Suprapubic skin (tissue), 4 donors: ENCODE data around the gene JAZF1. TPM values are rescaled to one million over a fixed set of nuclear protein-coding genes. Genes with fewer than 3 reads are reported as not detected.

Source experiments
- DNase-seq, 2 donors: peaks; one replicate each; pipeline ENCODE4 v3.0.0-alpha.2; 2019; ENCODE audit warnings: low spot score in 2 of 2
- H3K27ac ChIP-seq: fragments of 200-600 bp; sonication (generic); one replicate; pipeline ENCODE4 v1.5.1; 2019
- H3K27me3 ChIP-seq: fragments of 200-600 bp; sonication (generic); one replicate; pipeline ENCODE4 v1.5.1; 2019
- H3K36me3 ChIP-seq: fragments of 200-600 bp; sonication (generic); one replicate; pipeline ENCODE4 v1.5.1; 2019
- H3K4me1 ChIP-seq: fragments of 200-600 bp; sonication (generic); one replicate; pipeline ENCODE4 v1.5.1; 2019
- H3K4me3 ChIP-seq: fragments of 200-600 bp; sonication (generic); one replicate; pipeline ENCODE4 v1.5.1; 2019; ENCODE audit warnings: mild to moderate bottlenecking
- H3K9me3 ChIP-seq: fragments of 200-600 bp; sonication (generic); one replicate; pipeline ENCODE4 v1.5.1; 2019
- CTCF ChIP-seq, 2 donors: fragments of 200-600 bp in 1 of 2; fragments of 450-650 bp in 1 of 2; sonication (generic) in 1 of 2; IDR thresholded peaks; one replicate each; pipeline ENCODE4 v1.5.1; 2016 to 2019; ENCODE audit warnings: antibody characterized with exemption in 2 of 2, mild to moderate bottlenecking in 1 of 2, moderate library complexity in 1 of 2
- EP300 ChIP-seq: sonication (generic); formaldehyde crosslinking; IDR thresholded peaks from one replicate; pipeline ENCODE4 v1.6.1; 2017; ENCODE audit warnings: antibody characterized with exemption
- POLR2A ChIP-seq, 2 donors: fragments of 450-650 bp; IDR thresholded peaks; one replicate each; pipeline ENCODE4 v1.6.1; 2017; ENCODE audit warnings: antibody characterized with exemption in 2 of 2, mild to moderate bottlenecking in 2 of 2, moderate library complexity in 2 of 2
- POLR2AphosphoS5 ChIP-seq, 3 donors: sonication (generic); formaldehyde crosslinking; IDR thresholded peaks; one replicate each; pipeline ENCODE4 v1.6.1; 2017; ENCODE audit warnings: antibody characterized with exemption in 3 of 3
- WGBS: methylation state at CpG from one replicate; pipeline ENCODE4 v1.1.5; 2018; 5-methylcytosine and 5-hydroxymethylcytosine counted together
- total RNA-seq, 4 donors: library from RNA; depleted of rRNA; stranded (reverse); fragments of >200 nt; gene quantifications; one replicate each; pipeline ENCODE4 v1.1.0, GENCODE V29; 2016

Gene JAZF1
- total RNA-seq, 4 donors from 2014 or later: 5.0 to 8.4 (median 7.4) TPM

- no peak overlapping the region for H3K27ac ChIP-seq
- 88% methylated on average over 6 of the region's 6 CpGs for WGBS
- H3K4me3 ChIP-seq: no peak overlapping the region
- peaks cover 21% of the 10 kb centered on the region for H3K4me1 ChIP-seq
- H3K9me3 ChIP-seq: no peaks in the 10 kb centered on the region
- TF ChIP-seq CTCF (IDR thresholded peaks at IDR 0.05): no peak
- TF ChIP-seq EP300: no peak
- TF ChIP-seq POLR2AphosphoS5 (IDR thresholded peaks at IDR 0.05): no peak
- no peak for TF ChIP-seq POLR2A (IDR thresholded peaks at IDR 0.05)
- no peaks in the 10 kb centered on the region for H3K36me3 ChIP-seq
- no peak for DNase-seq
- H3K27me3 ChIP-seq: no peaks in the 10 kb centered on the region
Observed at GRCh38 chr7:28088901-28089714, 91.5 kb downstream of the JAZF1 start.

- no peak overlapping the region for H3K27ac ChIP-seq
- no peaks in the 10 kb centered on the region for H3K27me3 ChIP-seq
- WGBS: 67% methylated on average over 4 of the region's 4 CpGs
Observed at GRCh38 chr7:28088032-28088431, 92.6 kb downstream of the JAZF1 start.

GRCh38 chr7:28086198-28086597 is 94.4 kb downstream of the JAZF1 start:
- H3K36me3 ChIP-seq: no peaks in the 10 kb centered on the region
- no peak overlapping the region for H3K4me3 ChIP-seq
- WGBS: 86% methylated on average over 2 of the region's 2 CpGs
- H3K4me1 ChIP-seq: peaks cover 34% of the 10 kb centered on the region
- H3K9me3 ChIP-seq: no peaks in the 10 kb centered on the region
- no peak for DNase-seq
- H3K27me3 ChIP-seq: no peaks in the 10 kb centered on the region
- no peak overlapping the region for H3K27ac ChIP-seq
- TF ChIP-seq POLR2A (IDR thresholded peaks at IDR 0.05): no peak
- TF ChIP-seq POLR2AphosphoS5 (IDR thresholded peaks at IDR 0.05): no peak
- no peak for TF ChIP-seq EP300
- TF ChIP-seq CTCF (IDR thresholded peaks at IDR 0.05): no peak

More at GRCh38 chr7:28088032-28088431, 92.6 kb downstream of the JAZF1 start:
- H3K4me3 ChIP-seq: no peak overlapping the region
- no peaks in the 10 kb centered on the region for H3K36me3 ChIP-seq
- DNase-seq: no peak
- H3K9me3 ChIP-seq: no peaks in the 10 kb centered on the region
- no peak for TF ChIP-seq CTCF (IDR thresholded peaks at IDR 0.05)
- TF ChIP-seq EP300: no peak
- no peak for TF ChIP-seq POLR2A (IDR thresholded peaks at IDR 0.05)
- TF ChIP-seq POLR2AphosphoS5 (IDR thresholded peaks at IDR 0.05): no peak
- H3K4me1 ChIP-seq: peaks cover 31% of the 10 kb centered on the region

- Histone ChIP-seq H3K4me1 (peaks cover 38% of the 10 kb centered on the region), H3K27ac (peak overlapping the region; percentile 1), H3K36me3 (no peaks in the 10 kb centered on the region), H3K4me3 (no peak overlapping the region), H3K27me3 (no peaks in the 10 kb centered on the region), H3K9me3 (no peaks in the 10 kb centered on the region)
- DNase-seq: no peak
- 76% methylated on average over 6 of the region's 6 CpGs for WGBS
- TF ChIP-seq CTCF (IDR thresholded peaks at IDR 0.05) (no peak), POLR2A (IDR thresholded peaks at IDR 0.05) (no peak), EP300 (no peak), POLR2AphosphoS5 (IDR thresholded peaks at IDR 0.05) (no peak)
Observed at GRCh38 chr7:28083998-28084985, 96.3 kb downstream of the JAZF1 start.
